Stimulated activated CD4-positive, alpha-beta T cell treated with anti-CD3 and anti-CD28 coated beads, Interleukin-12 subunit alpha, Interleukin-12 subunit beta, amount 100 ng/mL, for 4 hours (primary cell): ENCODE measurements around the gene CLRN3.
A peak's percentile ranks its signal among the peaks of the same experiment; 100 is the strongest.

Experiments used
- DNase-seq: peaks from one replicate; pipeline ENCODE4 v3.0.0-alpha.2; 2020

The CLRN3 gene

GRCh38 chr10:127918572-127918971 is 25.8 kb upstream of the CLRN3 start:
- no peak for DNase-seq

- no peak for DNase-seq
Observed at GRCh38 chr10:127916826-127917225, 24.1 kb upstream of the CLRN3 start.

GRCh38 chr10:127915324-127915723 is 22.6 kb upstream of the CLRN3 start:
- no peak for DNase-seq

- no peak for DNase-seq
Observed at GRCh38 chr10:127913368-127913759, 20.6 kb upstream of the CLRN3 start.

- DNase-seq: no peak
Observed at GRCh38 chr10:127912607-127913367, 20.0 kb upstream of the CLRN3 start.

GRCh38 chr10:127911867-127912257 is 19.1 kb upstream of the CLRN3 start:
- no peak for DNase-seq

- no peak for DNase-seq
Observed at GRCh38 chr10:127911218-127911866, 18.6 kb upstream of the CLRN3 start.

- DNase-seq: no peak
Observed at GRCh38 chr10:127910464-127910770, 17.7 kb upstream of the CLRN3 start.

GRCh38 chr10:127909716-127910463 is 17.1 kb upstream of the CLRN3 start:
- DNase-seq: no peak

- no peak for DNase-seq
Observed at GRCh38 chr10:127908959-127909267, 16.2 kb upstream of the CLRN3 start.

- no peak for DNase-seq
Observed at GRCh38 chr10:127908106-127908958, 15.6 kb upstream of the CLRN3 start.

- peak; percentile 25 for DNase-seq
Observed at GRCh38 chr10:127907411-127908105, 14.8 kb upstream of the CLRN3 start.

GRCh38 chr10:127906548-127907377 is 14.0 kb upstream of the CLRN3 start, which contains the start of gene PTPRE:
TSS of gene PTPRE (plus strand) at chr10:127907103. CDS start at chr10:128040882, 133,779 bp downstream.
- peak; percentile 80 for DNase-seq

- DNase-seq: no peak
Observed at GRCh38 chr10:127905848-127906261, 13.1 kb upstream of the CLRN3 start.

GRCh38 chr10:127905001-127905847 is 12.5 kb upstream of the CLRN3 start:
- DNase-seq: no peak

- no peak for DNase-seq
Observed at GRCh38 chr10:127904311-127905000, 11.7 kb upstream of the CLRN3 start.

GRCh38 chr10:127903789-127904188 is 11.0 kb upstream of the CLRN3 start:
- DNase-seq: no peak

GRCh38 chr10:127899766-127900387 is 7.1 kb upstream of the CLRN3 start:
- no peak for DNase-seq

- no peak for DNase-seq
Observed at GRCh38 chr10:127897177-127897576, 4.4 kb upstream of the CLRN3 start.
